ENCODE data around the gene STH. TPM values are rescaled to one million over a fixed set of nuclear protein-coding genes. Genes with fewer than 3 reads are reported as not detected.

Gene STH
- total and polyA plus RNA-seq, 10 of the 15 experiments (the other 5 are each of a cell fraction or from before 2014, with no cell fraction given), result not detected

- ChIA-PET CTCF (interaction anchor here (1.4 kb wide), 1 partner anchor 202 kb away, joined by 3 read pairs; no protein-coding TSS in a partner anchor), SMC1A (ENCODE audit: uncharacterized antibody, unreplicated experiment) (no interaction called here), POLR2A (no interaction called here), RAD21 (ENCODE audit: unreplicated experiment) (no interaction called here)
- DNase-seq (ENCODE audit: low read depth, low spot score), result no peak
- H3K79me2 ChIP-seq (ENCODE audit: control insufficient read depth, insufficient read depth, low read length), result no peaks in the 10 kb centered on the region
- no peaks in the 10 kb centered on the region for H3K36me3 ChIP-seq (ENCODE audit: control insufficient read depth in 2 of 2, insufficient read depth in 2 of 2, low read length in 1 of 2)
- H3K27ac ChIP-seq (ENCODE audit: control insufficient read depth, insufficient read depth), result no peak overlapping the region
- no peak overlapping the region for H3K9ac ChIP-seq (ENCODE audit: control insufficient read depth, insufficient read depth, low read length)
- no peaks in the 10 kb centered on the region for H3K4me1 ChIP-seq (ENCODE audit: control insufficient read depth, insufficient read depth, low read length)
- in situ Hi-C loops (cut with MboI), result no loop called here
- FAIRE-seq, result no peak
- 61% methylated on average over 16 of the region's 16 CpGs for WGBS (ENCODE audit: insufficient coverage, insufficient replicate concordance, low lambda C conversion rate, missing lambda C conversion rate)
- H3K9me3 ChIP-seq (replicated peaks; ENCODE audit: control insufficient read depth, insufficient read depth, low read length), result no peaks in the 10 kb centered on the region
- TF ChIP-seq WRNIP1 (IDR thresholded peaks at IDR 0.05; ENCODE audit: borderline replicate concordance, low read depth, low read length), result no peak
- TF ChIP-seq MTA3 (IDR thresholded peaks at IDR 0.05; ENCODE audit: borderline replicate concordance, low read length), result no peak
- no peak for TF ChIP-seq SPI1 (IDR thresholded peaks at IDR 0.05; ENCODE audit: borderline replicate concordance, insufficient read depth, low read depth, low read length)
- no peak for TF ChIP-seq ZSCAN29 (IDR thresholded peaks at IDR 0.05)
- TF ChIP-seq CHD1 (IDR thresholded peaks at IDR 0.05; ENCODE audit: low read depth, low read length), result no peak
- no peak for TF ChIP-seq NFXL1 (IDR thresholded peaks at IDR 0.05; ENCODE audit: borderline replicate concordance)
- no peak for TF ChIP-seq CBX3 (IDR thresholded peaks at IDR 0.05; ENCODE audit: borderline replicate concordance, low read depth)
- no peak for TF ChIP-seq FOXM1 (IDR thresholded peaks at IDR 0.05; ENCODE audit: low read depth, low read length)
- no peak for TF ChIP-seq USF1 (IDR thresholded peaks at IDR 0.05; ENCODE audit: borderline replicate concordance, extremely low read length, insufficient read depth, low read depth, low read length)
- BruUV-seq (replicated peaks), result no TSS peak
- H3K4me2 ChIP-seq (ENCODE audit: control insufficient read depth, insufficient read depth), result no peak overlapping the region
- H4K20me1 ChIP-seq (ENCODE audit: control insufficient read depth, insufficient read depth), result no peaks in the 10 kb centered on the region
- no peaks in the 10 kb centered on the region for H3K27me3 ChIP-seq (replicated peaks in 1 of 2; ENCODE audit: control insufficient read depth in 2 of 2, insufficient read depth in 2 of 2, low read length in 1 of 2)
- intact Hi-C loops (cut with micrococcal nuclease; ENCODE audit: unreplicated experiment), result no loop called here
- H2AFZ ChIP-seq (ENCODE audit: control insufficient read depth, low read depth, low read length), result no peak overlapping the region
- ATAC-seq, result no peak
- H3K4me3 ChIP-seq, result no peak overlapping the region
Measured at GRCh38 chr17:46010597-46011186, 11.6 kb downstream of the STH start.

All from GM12878 (cell line).